Activated CD4-positive, alpha-beta T cell treated with anti-CD3 and anti-CD28 coated beads, Interleukin-2, amount 50 U/mL, for 48 hours (primary cell): ENCODE data around the gene PTPRN2.

ENCODE experiments used
- DNase-seq, 2 experiments: peaks; one replicate each; pipeline ENCODE4 v3.0.0-alpha.2; 2020

PTPRN2 gene

GRCh38 chr7:158016180-158017097 is 571.2 kb downstream of the PTPRN2 start:
- no peak for DNase-seq

DNA sequence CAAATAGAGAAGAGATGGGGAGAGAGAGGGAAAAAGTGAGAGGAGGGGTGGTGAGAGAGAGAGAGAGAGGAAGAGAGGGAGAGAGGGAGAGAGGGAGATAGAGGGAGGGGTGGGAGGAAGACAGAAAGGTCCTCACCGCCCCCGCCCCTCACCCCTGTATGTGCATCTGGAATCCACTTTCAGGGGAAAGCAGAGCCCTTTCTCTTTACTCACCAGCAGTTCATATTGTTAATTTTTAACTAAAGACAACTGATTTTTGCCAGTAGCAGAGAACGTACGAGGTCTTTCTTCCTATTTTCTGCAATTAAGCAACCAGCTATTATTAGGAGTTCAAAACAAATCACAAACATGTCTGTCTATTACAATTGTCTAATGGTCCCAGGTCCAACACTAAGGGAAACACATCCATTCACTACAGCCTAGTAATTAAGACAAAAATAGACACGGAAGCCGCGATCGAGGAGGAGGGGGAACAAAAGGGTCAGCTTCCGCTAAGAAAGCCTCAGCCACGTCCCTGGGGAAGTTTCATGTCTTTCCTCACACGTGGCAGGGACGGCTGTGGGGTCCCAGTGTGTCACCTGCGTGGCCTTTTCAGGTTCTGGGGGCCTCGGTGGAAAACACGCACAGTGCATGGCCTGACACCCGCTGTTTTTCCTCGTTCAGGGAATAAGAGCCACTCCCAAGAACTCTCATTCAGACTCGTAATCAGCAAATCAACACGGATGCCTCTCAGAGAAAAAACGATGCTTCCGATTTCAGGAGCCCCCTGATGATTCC is 572.0 kb downstream of the PTPRN2 start:
- DNase-seq: no peak

DNA sequence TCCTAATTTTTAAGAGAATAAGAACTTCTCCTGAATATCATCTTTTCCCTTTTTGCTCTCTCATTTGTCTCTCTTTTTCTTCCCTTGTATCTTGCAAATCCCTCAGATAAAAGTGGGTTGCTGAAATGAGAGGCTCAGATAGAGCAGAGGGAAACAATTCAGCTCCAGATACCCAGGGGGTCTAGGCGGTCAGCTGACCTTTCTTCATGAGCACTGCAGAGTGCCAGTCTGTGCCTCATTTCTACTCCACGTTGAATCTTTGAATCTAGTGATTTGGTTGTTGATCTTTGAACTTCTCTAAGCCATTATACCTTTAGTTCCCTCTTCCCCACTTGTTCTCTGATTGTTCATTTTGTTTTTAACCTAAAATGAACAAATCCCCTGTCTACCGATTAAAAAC is 572.6 kb downstream of the PTPRN2 start:
- no peak for DNase-seq

- DNase-seq: no peak
Measured at GRCh38 chr7:158013085-158013668, 574.4 kb downstream of the PTPRN2 start.

- DNase-seq: no peak
Measured at GRCh38 chr7:158011941-158012340, 575.7 kb downstream of the PTPRN2 start.

DNA sequence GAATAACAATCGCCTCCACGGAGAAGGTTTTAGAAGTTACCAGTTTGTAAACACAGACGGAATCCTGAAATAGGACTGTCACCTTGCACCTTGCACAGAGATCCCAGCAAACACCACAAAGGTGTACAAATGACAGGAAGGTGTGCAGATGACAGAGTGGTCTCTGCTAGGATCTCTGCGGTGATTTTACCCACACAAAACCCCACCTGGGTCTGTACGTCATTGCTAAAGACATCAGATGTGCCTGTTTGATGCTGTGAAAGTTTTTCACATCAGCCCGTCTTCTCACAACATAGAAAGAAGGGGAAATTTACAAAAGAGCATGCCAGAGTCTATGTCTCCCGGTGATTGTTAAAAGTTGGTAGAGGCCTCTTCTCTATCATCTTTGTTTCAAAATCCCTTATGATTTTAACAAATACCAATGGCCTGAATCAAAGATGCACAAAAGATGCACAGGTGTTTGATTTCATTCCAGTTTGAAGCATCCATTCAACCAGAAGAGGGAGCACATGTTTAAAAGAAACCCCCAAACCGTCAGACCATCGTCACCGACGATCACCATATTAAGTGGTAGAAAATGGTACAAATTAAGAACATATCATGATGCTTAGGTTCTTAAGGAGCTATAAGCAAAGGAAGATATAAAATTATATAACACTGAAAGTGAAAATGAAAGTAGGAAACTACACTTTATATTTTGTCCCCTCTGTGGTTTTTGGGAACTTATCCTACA is 576.5 kb downstream of the PTPRN2 start:
- DNase-seq: no peak

DNA sequence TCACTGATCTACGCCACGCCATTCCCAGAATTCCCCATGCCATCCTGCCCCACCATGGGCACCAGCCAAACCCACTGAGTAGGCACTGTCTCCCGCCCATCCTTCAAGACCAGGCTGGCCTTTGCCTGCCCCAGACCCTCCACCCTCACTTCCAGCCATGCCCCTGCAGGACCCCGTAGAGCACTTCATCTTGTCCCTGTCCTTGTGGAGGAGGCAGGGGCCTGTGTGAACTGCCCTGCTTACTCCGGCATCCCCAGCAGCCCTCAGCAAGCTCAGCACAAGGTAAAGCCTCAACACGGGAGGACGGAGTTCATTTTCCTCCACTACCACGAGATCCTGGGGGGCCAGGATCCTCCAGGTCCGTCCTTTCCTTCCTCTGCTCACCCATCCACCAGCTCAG is 577.7 kb downstream of the PTPRN2 start:
- DNase-seq: no peak

- no peak for DNase-seq
Measured at GRCh38 chr7:158008267-158008666, 579.4 kb downstream of the PTPRN2 start.

DNA sequence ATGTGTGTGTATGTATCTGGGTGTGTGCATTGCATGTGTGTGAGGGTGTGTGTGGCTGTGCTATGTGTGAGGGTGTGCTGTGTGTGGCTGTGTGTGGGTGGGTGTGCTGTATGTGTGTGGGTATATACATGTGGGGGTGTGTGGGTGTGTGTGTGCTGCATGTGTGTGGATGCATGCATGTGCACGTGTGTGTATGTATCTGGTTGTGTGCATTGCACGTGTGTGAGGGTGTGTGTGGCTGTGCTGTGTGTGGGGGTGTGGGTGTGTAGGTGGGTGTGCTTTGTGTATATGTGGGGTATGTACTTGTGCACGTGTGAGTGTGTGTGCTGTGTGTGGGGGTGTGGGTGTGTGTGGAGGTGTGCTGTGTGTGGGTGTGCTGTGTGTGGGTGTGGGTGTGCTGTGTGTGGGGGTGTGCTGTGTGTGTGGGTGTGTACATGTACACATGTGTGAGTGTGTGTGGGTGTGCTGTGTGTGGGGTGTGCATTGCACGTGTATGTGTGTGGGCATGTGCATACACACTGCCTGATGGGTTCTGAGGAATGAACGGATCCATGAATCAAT is 579.8 kb downstream of the PTPRN2 start:
- no peak for DNase-seq

GRCh38 chr7:158006841-158007696 is 580.6 kb downstream of the PTPRN2 start:
- DNase-seq: no peak

DNA sequence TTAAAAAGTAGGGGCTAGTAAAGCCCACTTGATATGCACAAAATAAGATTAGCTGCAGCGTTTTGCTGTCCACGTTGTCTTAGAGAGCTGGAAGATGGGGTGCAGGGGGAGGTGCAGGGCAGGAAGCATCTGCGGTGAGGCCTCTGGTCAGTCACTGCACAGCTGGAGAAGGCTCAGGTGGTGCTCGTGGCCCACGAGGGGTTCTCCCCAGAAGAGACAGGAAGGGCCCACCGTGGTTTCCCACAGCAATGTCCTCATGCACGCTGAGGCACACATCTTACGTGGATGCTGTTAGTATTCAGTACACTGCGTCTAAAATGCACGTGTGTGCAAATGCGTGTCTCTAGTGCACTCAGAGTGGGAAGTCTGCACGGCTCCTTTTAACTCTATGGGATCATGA is 582.1 kb downstream of the PTPRN2 start:
- DNase-seq: no peak

DNA sequence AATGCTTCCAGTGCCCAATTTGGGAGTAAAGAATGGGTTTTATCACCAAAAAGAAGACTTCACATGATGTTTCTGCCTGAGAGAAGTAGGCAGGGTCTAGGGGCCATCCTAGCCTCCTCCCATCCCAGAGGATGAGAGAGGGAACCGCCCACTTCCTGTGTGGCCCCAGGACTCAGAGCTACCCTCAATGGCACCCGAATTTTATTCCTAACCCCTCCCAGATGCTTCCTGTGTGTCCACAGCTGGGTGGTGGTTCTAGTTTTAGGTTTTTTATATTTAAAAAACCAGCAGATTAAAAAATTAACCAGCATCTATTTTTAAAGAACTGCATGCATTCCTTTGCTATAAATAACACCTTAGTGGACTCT is 583.5 kb downstream of the PTPRN2 start:
- no peak for DNase-seq

DNA sequence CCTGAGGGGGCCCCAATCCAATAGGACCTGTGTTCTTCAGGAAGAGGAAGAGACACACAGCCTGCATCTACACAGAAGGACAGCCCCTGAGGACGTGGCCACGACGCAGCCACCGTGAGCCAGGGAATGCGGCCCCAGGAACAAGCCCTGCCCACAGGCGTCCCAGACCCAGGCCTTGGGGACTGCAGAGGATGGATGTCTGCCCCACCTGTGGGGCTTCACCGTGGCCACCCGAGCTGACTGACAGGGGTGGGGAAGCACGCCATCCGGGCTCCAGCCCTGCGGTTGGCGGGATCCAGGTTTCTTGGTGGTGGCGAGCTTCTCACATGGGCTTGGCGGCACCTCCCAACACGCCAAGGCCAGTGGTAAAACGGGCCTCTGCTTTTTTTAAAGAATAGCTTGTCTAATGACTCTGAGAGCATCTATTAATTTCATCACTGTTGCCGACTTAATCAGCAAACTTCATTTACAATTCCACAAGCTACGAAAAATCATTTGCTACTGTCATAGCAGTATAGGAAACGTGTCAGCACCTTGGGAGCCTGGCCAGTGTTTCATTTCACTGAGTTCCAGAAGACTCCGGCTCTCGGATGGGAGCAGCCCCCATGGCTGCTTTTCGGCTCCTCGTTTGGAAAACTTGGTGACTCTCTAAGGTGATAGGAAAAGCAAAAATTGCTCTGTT is 584.0 kb downstream of the PTPRN2 start:
- DNase-seq: no peak

DNA sequence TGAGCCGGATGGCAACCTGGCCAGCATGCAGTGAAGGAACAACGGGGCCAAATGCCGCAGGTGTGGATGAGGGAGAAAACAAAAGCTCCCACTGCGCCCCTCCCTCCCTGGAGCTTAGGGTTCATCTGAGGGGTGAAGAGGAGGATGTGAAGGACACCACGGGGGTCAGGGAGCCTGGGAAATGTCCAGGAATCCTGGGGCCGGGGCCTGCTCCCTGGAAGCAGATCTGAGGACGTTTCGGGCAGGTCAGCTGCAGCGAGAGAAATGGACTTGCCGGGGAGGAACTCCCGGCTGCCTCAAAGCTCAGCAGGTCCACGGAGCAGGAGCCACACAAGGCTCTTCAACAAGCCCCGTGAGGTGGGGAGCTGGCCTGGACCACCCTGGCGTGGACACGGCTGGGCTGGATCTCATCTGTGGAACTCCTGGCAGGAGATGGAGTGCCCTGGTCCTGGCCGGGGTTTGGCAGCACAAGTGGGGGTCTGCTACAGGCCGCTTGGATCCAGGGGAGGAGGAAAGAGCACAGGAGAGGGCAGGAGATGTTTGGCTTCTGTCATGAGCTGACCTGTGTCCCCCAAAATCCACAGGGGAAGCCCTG is 585.0 kb downstream of the PTPRN2 start:
- DNase-seq: no peak

DNA sequence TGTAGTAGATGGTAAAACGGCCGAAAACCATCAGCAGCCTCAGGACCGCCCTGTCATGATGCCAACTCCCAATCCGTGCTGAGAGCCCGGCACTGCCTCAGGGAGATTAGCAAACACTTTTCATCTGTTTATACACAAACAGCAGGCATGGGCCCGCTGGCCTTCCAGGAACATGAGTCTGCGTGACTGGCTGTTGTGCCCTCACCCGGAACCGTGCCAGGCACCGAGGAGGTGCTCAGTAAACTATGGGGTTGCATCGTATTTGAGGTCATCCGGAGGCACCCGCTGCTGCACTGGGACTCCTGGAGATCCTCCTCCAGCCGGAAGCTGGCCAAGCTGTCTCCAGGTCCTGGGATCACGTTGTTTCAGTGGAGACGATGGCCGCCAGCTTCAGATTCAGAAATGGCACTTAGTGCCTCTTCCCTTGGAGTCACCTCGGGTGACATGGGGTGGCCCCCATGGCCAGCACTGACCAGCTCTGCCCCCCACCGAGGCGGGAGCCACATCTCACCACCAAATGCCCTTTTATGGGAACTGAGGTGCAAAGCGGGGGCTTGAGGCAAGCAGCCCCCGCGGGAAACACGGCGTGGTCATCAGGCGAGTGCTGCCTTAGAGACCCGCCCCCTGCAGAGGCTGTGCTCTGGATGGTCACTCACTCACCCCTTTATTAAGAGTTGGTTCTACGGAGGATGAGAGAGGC is 585.9 kb downstream of the PTPRN2 start:
- DNase-seq: no peak

DNA sequence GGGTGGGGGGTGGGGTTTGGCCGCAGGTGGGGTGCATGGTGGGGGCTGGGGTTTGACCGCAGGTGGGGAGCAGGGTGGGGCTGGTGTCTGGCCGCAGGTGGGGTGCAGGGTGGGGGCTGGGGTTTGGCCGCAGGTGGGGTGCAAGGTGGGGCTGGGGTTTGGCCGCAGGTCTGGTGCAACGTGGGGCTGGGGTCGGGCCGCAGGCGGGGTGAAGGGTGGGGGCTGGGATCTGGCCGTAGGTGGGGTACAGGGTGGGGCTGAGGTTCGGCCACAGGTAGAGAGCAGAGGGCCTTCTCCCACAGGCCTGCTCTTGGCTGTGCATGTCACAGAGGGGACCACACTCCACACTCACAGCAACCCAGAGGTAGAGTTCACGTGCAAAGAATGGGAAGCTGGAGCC is 586.6 kb downstream of the PTPRN2 start:
- DNase-seq: no peak

- DNase-seq: no peak
Measured at GRCh38 chr7:158000160-158000559, 587.5 kb downstream of the PTPRN2 start.

DNA sequence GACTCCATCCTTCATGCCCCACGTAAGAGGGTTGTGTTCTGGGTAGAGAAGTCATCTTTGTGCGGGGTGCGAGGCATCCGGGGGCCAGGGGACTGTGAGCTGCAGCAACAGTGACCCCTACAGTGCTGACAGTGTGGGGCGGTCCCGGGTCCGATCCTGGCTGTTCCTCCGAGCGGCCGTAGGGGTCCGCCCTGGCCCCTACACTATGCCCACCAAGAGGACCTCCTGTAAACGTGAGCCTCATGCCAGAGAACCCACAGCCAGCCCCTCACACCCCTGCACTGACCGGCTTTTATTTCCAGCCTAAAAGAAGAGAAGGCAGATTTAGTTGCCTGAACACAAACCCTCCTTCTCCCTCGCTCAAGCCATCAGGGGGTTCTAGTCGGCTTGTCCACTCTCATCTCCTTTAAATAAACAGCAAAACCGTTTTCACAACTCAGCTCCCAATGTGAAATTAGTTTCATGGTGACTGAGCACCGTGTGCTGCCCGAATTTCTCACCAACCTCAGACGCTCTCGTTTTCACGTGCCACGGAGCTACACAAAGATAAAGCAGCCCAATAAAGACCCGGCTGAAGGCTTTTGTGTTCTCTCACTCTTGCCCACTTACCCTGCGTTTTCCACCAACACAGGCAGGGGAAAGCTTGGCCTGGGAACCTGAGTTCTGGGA is 588.6 kb downstream of the PTPRN2 start:
- DNase-seq: no peak

- DNase-seq: no peak
Measured at GRCh38 chr7:157997471-157997870, 590.2 kb downstream of the PTPRN2 start.

- no peak for DNase-seq
Measured at GRCh38 chr7:157997080-157997440, 590.6 kb downstream of the PTPRN2 start.
